Activated T-cell treated with anti-CD3 and anti-CD28 coated beads, Interleukin-2, amount 50 U/mL, for 48 hours (primary cell): ENCODE data around the gene TENM4.

Source experiments
- DNase-seq, 2 experiments: peaks; one replicate each; pipeline ENCODE4 v3.0.0-alpha.2; 2020

TENM4 gene

DNA sequence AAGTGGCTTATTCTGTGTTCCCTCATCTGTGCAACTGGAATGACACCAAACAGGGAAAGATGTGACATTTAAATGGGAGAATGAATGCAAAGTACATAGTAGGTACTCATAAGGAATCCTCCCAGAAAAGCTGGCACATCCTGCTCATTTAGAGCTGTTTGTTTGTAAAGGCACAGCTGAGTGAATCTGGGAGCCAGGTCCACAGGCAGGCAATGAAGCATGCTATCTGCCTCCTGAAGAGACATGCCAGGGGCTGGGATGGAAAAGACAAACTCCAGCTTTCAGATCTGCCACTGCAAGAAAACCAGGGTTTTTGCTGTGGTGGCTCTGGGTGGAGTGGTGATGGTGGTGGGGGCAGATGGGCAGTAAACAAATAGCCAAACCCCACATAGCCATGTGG, 150.1 kb downstream of the TENM4 start:
- DNase-seq: no peak

DNA sequence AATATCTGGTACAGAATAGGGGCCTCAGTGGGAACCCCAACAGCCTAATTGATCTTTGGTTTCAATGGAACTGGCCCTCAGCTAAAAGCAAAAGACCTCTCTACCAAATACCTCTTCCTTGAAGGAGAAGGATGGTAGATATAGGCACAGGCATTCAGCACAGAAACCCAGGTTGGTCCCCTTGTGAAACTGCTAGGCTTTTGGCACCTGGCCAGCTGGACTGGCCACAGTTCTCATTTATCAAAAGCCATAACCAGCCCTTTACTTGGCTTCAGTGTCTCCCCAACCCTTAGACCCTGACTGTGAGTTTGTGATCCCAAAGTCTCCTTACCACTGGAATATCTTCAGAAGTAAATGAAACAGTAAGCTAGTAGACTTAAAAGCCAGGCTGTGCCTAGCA, 152.9 kb downstream of the TENM4 start:
- no peak for DNase-seq

DNA sequence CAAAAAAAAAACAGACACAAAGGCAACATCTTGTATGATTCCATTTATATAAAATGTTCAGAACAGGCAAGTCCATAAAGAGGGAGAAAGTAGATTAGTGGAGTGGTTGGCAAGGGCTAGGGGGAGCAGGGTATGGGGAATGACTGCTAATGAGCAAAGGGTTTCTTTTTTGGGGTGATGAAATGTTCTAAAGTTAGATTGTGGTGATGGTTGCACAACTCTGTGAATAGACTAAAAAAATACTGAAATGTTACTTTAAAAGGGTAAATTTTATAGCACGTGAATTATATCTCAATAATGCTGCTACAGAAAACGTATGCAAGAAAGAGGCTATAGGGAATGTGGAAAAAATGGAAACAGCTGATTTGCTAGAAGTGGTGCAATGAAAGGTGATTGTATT, 155.1 kb downstream of the TENM4 start:
- no peak for DNase-seq

DNA sequence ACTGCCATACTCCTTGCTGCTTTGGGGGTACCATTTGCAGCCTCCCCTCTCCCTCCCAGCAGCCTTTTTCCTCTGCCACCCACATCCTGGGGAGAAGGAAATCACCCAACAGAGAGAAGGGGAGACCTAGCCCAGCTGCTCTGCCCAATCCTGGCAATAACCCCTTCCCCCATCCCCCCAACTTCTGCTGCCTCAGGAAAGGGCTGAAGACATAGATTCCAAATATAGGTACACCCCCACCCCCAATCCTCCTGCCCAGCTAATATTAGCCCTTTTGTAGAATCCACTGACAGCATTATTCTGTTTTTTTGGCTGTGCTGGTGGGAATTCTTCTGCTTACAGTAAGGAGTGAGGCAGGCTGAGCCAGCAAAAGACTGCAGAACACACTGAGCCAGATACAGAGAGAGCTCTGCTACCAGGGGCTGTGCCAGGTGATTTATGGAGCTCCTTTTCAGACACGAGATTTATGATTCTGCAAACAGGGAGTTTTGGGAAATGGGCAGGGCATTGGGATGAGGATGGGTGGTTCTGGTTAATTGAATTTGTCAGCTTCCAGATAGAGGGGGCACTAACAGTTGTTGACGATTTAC, 164.0 kb downstream of the TENM4 start:
- no peak for DNase-seq

DNA sequence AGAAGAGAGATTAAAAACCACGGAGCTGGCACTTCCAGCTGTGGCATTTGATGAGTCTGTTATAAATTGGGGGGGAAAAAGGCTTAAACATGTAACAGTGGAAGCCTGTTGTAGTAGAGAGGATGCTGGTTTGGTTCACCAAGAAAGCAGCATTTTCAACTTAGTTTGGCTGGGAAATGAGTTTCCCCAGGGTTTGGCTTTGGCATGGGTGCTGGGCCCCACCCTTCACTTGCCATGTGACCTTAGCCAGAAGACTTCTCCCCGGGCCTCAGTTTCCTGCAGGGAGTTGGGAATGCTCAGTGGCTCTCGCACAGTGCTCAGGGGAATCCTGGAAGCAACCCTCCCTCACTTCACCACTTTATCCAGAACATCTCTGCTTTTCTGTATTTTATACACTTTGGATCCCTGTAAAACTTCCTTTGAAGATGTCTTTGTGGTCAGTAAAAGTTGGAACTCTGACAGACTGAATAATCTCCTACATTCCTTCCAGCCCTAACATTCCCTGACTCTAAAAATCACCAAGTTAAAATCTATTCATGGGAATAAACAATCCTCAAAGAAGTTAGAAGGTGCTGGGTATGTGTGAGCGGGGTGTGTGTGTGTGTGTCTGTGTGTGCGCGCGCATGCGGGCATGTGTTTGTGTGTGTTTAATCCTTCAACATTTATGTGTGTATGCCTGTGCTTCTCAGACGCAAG, 166.0 kb downstream of the TENM4 start:
- no peak for DNase-seq

DNA sequence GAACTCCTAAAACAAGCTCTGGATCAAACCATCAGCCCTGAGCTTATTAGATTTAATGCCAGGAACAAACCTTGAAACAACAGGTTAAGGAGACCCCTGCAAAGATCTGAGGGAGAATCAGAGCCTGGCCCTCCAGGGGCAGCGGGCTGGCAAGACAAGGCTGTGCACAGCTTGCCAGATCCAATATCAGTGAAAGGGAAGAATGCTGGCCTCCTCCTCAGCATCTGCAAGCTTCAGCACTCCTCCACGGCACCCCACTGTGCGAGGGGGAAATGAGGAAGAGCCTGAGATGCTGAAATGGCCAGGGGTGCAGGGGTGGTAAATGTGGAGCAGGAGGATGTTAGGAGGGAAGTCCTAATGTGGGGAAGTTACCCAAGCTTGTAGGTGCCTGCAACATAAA, 167.0 kb downstream of the TENM4 start:
- no peak for DNase-seq

DNA sequence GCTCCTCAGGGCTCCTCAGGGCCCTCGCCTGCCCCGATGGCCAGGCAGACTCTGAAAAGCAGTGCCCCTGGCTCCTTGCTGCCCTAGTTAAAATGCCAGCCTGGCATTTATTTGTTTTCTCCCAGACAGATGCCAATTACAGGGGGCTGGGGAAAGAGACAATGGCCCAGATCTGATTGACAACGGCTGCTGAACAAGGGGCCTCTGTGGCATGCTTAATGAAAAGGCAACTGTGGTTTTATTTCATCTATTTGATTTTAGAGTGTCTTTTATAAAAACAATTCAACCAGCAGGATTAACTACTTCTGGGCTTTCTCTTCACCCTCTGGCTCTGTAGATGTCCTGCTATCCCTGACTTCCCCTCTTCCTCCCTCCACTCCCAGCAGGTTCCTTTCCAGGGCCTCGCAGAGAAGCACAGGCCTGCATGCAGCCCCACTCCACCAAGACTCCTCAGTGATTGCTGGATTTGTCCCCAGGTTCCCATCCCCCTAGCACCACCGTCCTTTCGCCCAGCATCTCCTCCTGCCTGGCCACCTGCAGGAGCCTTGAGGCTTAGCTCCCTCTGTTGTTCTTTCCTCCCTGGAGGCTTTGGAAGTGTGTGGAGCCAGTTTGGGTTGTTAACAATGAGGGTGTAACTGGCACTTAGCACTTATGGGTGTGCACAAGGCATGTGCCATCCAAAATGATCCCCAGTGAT, 171.1 kb downstream of the TENM4 start:
- no peak for DNase-seq

DNA sequence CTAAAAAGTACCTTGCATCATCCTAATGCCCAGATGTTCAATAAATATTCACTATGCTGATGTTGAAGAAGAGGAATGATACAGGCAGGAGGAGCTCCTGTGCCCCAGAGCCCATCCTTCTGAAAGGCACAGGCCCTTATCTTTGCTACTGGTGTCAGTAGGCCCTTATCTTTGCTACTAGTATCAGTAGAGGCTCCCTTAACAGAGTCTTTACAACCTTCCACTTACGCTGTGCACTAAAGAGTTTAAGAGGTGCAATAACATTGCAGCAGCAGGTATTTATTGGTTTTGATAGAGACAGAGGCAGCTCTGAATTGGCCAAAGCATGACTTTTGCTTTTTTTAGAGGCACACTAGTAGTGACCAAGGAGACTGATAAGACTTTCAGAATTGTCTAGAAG, 174.4 kb downstream of the TENM4 start:
- no peak for DNase-seq

DNA sequence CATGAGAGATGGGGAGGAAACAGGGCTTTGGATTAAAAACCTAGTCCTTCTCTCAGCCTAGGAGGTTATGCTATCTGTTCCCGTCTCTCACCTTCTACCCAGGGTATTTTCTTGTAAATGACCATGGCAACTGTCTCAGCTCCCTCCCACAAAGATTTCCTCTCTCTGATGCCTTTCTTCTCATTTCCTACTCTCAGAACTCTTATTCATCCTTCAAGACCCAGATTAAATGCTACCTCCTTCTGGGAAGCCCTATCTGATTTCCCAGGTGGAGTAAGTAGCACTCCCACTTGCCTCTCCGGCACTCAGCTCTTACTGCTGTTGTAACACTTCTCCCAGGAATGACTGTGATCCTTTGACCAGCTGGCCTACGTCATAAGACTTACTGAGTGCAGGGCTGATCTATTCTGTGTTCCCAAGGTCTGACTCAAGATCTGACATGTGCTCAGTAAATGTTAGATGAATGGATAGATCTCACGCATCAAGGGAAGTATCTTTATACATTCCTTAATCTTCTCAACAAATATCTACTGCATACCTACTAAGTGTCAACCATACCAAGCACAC, 175.0 kb downstream of the TENM4 start:
- no peak for DNase-seq

DNA sequence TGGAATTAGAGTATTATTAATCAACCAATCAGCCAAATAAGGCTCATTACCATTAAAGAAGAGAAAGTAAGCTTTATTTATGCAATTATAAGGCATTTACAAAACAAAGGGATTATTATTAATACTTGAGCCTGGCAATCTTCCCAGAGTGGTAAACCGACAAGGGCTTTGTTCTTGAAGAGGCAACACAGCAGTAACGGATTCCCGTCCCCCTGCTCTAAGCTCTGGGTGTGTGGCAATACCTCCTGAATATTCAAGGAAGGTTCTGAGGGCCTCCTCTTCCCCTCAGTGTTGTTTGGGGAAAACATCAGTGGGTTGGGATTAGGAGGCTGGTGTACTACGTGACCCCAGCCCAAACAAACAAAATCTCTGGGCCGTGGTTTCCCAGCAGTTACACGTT, 176.5 kb downstream of the TENM4 start:
- no peak for DNase-seq

DNA sequence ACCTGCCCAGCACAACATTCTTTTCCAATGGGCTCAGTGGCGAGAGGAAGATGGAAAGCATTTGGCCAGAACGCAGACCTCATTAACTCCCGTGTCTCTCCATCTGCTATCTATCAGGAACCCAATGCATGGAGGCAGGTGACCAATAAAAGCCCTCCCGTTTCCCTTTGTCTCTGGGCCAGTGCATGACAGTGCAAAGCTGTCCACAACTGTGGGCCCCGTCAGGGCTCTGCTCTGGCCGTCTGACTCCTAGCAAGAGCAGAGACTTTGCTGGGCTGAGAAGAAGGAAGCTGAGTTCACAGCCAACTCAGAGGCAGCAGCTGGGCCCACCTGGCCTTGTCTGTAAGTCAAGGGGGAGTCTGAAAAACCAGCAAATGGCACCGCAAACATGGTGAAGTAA, 177.8 kb downstream of the TENM4 start:
- DNase-seq: no peak

DNA sequence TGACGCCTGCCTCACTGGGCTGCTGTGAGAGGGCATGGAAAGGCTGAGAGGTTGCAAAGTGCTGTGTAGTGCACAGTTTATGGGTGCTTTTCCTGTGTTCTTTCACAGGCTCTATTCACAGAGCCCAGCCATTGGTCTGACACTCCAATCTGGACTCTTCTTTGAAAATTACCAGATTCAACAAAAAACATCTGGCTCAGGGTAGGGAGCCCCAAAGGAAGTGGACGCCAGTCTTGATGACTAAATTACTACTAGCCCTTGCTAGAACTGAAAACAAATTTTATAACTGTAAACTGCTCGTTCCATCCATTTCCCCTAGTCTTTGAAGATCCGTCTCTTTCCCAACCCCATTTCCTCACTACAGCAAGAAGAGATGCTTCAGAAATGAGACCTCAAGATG, 178.6 kb downstream of the TENM4 start:
- no peak for DNase-seq

DNA sequence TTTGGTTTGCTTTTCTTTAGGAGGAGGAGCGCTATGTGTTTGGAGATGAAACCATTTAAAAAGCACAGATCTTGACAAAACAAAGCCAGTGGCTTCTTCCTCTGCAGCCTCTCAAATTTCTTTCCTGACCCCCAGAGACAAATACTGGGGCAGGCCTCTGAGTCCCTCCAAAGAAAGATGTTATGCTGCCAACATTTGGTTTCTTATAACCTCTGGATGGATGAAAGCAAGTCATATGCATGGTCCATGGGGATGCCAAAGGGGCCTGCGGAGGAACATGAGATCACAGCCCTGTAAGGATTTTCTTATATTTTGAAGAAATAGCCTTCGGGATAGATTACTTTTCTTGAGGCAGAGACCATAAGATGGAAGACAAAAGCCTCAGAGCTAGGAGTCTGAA, 179.1 kb downstream of the TENM4 start:
- no peak for DNase-seq

DNA sequence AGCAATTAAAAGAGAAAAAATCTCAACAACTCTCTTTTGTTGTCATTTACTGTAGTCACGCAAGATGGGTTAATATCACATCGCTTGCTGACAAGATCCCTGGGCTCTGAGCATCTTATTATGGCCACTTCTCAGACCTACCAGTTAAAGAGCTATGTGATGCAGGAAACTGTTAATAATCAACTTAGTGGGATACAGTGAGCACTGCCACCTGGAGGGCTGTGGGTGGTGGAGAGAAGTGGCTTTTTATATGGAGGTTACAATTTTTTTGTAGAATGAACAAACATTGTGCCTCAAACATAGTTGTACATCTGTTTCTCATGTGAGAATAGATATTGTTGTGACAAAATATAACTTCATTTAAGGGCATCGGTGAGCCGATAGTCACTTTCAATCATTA, 181.0 kb downstream of the TENM4 start:
- DNase-seq: no peak

DNA sequence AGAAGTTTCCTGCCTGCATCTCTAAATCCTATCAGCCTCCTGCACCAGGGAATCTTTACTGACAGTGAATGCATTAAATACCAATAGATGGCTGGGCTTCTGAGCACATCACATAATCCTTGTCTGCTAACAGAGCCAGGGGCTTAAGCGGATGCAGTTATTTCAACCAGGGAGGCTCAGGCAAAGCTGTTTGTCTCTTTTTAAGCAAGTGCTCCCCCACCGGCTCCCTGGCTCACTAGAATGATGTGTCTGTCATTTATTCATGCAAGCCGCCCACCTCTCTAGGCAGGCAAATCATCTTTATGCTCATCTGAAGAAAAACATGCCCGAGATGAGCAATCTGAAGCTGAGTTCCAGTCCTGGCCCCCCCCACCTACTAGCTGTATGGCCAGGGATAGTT, 182.3 kb downstream of the TENM4 start:
- no peak for DNase-seq

DNA sequence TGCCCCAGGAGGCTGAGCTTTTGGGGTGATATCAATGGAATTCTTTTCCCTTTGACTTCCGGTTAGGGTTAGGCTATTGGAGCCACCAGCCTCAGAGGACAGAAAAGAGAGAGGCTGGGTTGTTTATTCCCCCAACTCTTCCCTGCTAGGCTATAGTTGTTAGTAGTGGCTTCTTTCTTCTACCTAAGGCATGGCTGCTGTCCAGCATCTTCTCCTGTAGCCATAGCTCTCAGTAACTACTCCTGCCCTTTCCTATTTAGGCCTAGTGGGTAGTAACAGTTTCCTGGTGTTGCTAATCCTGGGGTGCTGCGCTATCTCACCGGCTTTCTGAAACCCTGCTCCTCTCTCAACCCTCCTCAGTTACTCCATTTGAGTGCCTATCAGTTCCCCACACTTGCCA, 184.9 kb downstream of the TENM4 start:
- DNase-seq: no peak

DNA sequence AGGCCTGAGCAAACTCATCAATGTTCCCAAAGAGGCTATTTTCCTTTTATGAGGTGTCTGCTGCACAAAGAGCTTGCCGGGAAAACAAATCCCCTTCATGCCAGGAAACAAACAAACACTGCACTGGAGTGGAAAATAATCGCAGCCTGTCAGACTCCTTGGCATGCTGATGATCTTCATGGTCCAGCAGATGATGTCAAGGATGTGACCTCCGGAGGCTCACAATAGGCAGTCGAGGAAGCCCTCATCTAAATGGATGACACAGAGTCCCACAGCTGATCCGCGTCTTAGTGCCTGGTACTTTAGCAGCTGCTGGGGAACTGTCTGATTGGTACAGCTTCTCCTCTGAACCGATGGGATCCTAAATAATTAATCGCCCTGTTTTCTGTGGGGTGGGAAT, 187.6 kb downstream of the TENM4 start:
- no peak for DNase-seq

DNA sequence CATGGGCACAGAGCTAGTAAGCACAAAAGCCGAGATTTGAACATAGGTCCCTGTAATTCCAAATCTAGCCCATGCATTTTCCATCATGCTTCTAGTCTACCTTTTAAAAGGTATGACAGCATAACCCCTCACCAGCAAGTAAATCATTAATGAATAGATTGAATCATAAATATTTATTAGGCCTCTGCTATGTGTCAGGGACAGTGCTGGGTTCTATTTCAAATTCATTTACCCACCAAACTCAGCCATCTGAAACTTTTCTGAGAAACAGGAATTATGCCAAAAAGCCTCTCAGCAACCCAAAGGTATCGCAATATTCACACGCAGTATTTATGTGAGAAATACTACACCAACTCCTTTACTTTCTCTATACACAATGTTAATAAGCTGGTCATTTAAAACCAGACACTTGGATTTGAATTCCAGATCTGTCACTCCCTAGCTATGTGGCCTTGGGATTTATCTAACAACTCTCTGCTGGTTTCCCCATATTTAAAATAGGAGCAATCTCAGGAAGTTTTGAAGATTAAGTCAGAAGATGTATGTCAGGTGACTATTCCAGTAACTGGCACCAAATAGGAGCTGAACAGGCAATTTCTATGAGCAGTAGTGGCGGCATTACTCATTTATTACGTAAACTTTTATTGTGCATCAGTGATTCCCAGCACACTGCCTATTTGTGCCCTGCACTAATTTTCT, 191.4 kb downstream of the TENM4 start:
- DNase-seq: no peak

DNA sequence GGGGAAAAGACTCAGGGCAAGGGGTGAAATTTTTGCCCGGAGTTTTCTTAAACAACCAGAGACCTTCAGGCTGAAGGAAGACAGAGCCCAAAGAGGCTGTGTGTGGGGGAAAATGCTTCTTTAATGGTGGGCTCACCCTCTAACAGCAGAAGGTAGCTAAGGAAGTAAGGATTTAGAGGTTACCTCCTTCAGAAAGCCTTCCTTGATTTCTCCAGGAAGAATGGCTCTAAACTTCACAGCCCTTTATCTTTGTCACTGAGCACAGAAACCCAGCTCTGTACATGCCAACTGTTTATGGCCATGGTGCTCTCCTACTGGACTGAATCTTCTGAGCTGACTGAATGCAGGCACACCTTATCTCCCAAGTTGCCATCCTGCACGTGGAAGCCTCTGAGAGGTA, 196.0 kb downstream of the TENM4 start:
- DNase-seq: no peak

DNA sequence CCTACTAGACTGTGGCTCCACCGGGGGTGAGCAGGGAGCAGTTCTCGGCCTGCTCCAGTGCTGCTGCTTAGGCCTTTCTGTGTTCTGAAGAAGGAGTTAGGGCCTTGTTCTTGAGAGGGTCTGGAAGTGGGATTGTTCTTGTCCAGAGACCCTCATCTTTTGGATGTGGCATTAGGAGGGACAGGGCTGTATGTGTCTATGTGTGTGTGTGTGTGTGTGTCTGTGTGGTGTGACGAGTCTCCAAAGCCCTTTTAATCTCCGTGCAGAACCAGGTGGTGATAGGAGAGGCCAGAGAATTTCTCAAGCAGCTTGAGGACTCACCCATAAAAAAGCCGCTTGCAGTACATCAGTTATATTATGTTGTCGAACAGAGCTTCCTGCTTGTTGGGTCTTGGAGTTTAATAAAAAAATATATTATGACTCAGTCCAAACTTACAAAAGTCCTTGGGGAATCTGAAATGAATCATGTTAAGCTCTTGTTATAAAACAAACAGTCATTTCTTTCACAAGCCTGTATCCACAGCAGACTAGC, 196.5 kb downstream of the TENM4 start:
- DNase-seq: no peak

DNA sequence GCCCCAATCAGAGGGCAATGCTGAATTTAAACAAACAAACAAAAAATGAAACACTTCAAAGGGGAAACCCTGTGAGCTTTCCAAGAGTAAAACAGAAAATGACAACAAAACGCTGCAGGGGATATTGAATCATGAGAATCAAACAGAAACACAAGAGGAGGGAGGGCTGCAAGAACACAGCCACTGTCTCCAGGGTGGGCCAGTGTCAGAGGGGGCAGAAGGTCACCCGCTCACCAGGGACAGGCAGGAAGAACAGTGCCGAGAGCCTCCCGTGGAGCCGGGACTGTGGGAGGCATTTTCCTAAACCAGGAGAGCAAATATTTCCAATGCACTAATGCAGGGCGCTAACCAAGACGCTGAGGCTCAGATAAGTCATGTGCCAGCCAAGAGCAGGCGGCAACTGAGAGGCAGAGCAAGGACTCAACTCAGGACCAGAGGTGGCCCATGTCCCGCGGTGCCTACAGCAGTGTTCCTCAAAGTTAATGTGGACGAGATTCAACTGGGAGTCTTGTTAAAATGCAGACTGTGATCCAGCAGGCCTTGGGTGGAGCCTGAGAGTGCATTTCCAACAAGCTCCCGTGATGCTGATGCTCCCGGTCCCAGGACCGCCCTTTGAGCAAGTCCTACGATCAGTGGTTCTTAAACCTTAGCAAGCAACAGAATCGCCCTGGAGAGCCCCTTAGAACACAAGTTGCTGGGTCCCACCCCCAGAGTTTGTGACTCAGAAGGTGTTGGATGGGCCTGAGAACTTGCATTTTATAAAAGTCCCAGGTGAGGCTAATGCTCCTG, 197.2 kb downstream of the TENM4 start:
- no peak for DNase-seq

DNA sequence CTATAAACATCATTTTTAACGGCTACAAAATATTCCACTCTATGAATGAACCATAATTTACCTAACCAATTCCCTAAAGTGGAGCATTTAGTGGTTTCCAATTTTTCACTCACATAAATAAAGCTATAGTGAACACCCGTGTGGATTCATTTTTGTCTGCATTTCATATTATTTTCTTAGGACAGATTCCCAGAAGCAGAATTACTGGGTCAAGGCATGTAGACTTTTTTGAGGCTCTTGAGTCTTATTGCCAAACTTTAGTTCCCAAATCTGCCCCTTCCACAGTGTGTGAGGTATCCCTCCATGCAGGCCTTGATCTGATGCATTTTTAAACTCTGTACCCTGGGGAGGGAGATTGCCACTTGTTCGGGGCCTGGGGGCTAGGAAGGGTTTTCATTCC, 198.2 kb downstream of the TENM4 start:
- DNase-seq: no peak

DNA sequence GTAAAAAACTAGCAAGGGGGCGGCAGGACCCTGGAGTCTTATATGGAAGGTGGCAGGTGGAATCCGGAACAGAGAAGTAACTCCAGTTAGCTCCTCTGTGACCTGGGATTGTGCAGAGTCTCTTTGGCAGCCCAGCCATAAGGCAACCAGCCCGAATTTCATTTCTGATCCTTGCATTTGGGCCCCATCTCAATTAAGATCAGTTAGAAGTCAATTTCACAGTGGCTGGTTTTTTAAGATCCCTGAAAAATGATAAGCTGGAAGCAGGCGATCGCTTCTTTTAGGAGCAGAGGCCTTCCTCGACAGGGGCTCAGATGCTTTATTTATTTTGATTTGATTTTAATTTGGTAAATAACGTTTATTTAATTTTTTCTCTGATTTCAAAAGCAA, 199.0 kb downstream of the TENM4 start:
- no peak for DNase-seq
